Ishikawa (cell line): ENCODE measurements around the gene SPNS3.

Experiments
- CEBPB ChIP-seq: IDR thresholded peaks from 2 replicates; pipeline ENCODE4 v1.6.1; 2012
- CREB1 ChIP-seq: IDR thresholded peaks from 2 replicates; pipeline ENCODE4 v1.6.1; 2012; ENCODE audit warnings: low read depth
- EGR1 ChIP-seq: IDR thresholded peaks from 2 replicates; pipeline ENCODE4 v1.6.1; 2012
- EP300 ChIP-seq: IDR thresholded peaks from 2 replicates; pipeline ENCODE4 v1.6.1; 2012; ENCODE audit warnings: borderline replicate concordance
- FOXM1 ChIP-seq: IDR thresholded peaks from 2 replicates; pipeline ENCODE4 v1.6.1; 2012; ENCODE audit warnings: low read depth, borderline replicate concordance
- MAX ChIP-seq: IDR thresholded peaks from 2 replicates; pipeline ENCODE4 v1.6.1; 2012
- NFIC ChIP-seq: IDR thresholded peaks from 2 replicates; pipeline ENCODE4 v1.6.1; 2012
- RAD21 ChIP-seq: IDR thresholded peaks from 2 replicates; pipeline ENCODE4 v1.6.1; 2012; ENCODE audit warnings: low read depth
- REST ChIP-seq: IDR thresholded peaks from 2 replicates; pipeline ENCODE4 v1.6.1; 2012; ENCODE audit warnings: low read depth, mild to moderate bottlenecking
- TAF1 ChIP-seq: IDR thresholded peaks from 2 replicates; pipeline ENCODE4 v1.6.1; 2012; ENCODE audit warnings: low read depth, mild to moderate bottlenecking
- TCF12 ChIP-seq: IDR thresholded peaks from 2 replicates; pipeline ENCODE4 v1.6.1; 2012; ENCODE audit warnings: low read depth
- TEAD4 ChIP-seq: IDR thresholded peaks from 2 replicates; pipeline ENCODE4 v1.6.1; 2012
- USF1 ChIP-seq: IDR thresholded peaks from 2 replicates; pipeline ENCODE4 v1.6.1; 2012
- YY1 ChIP-seq: IDR thresholded peaks from 2 replicates; pipeline ENCODE4 v1.6.1; 2012; ENCODE audit warnings: low read depth
- ZBTB7A ChIP-seq: IDR thresholded peaks from 2 replicates; pipeline ENCODE4 v1.6.1; 2012; ENCODE audit warnings: low read depth

The SPNS3 gene

GRCh38 chr17:4422864-4423263 lies 10.9 kb upstream of the SPNS3 start:
- TF ChIP-seq FOXM1, result no peak
- no peak for TF ChIP-seq EGR1

- no peak for TF ChIP-seq TCF12
- TF ChIP-seq USF1, result no peak
- TF ChIP-seq CEBPB, result no peak
- TF ChIP-seq EP300, result no peak
- TF ChIP-seq MAX, result no peak
- TF ChIP-seq CREB1, result no peak
- no peak for TF ChIP-seq NFIC
- no peak for TF ChIP-seq ZBTB7A
- TF ChIP-seq RAD21, result no peak
- TF ChIP-seq REST, result no peak
- TF ChIP-seq TAF1, result no peak
- no peak for TF ChIP-seq EGR1
- TF ChIP-seq YY1, result no peak
- TF ChIP-seq TEAD4, result no peak
- TF ChIP-seq FOXM1, result no peak
Measured at GRCh38 chr17:4425398-4425797, 8.3 kb upstream of the SPNS3 start.

GRCh38 chr17:4426499-4427208 lies 7.1 kb upstream of the SPNS3 start:
- no peak for TF ChIP-seq MAX

GRCh38 chr17:4427505-4427904 lies 6.2 kb upstream of the SPNS3 start:
- TF ChIP-seq TAF1 (no peak), TCF12 (no peak), TEAD4 (no peak), USF1 (no peak), YY1 (no peak), NFIC (no peak), CREB1 (no peak), EGR1 (no peak), REST (no peak), MAX (no peak), CEBPB (no peak)

GRCh38 chr17:4436381-4436780 lies 2.6 kb downstream of the SPNS3 start:
- TF ChIP-seq USF1, result no peak
- TF ChIP-seq CREB1, result no peak
- TF ChIP-seq ZBTB7A, result no peak
- no peak for TF ChIP-seq CEBPB
- TF ChIP-seq TAF1, result no peak
- no peak for TF ChIP-seq FOXM1
- no peak for TF ChIP-seq MAX
- TF ChIP-seq EP300, result no peak
- TF ChIP-seq EGR1, result no peak
- no peak for TF ChIP-seq RAD21
- no peak for TF ChIP-seq TEAD4
- TF ChIP-seq NFIC, result no peak
- no peak for TF ChIP-seq REST
- no peak for TF ChIP-seq YY1
- TF ChIP-seq TCF12, result no peak
